ENCODE data around the gene ADAT3.

- no peak for TF ChIP-seq CTCF (IDR thresholded peaks at IDR 0.05)
- no peak for TF ChIP-seq POLR2A (IDR thresholded peaks at IDR 0.05)
Measured at GRCh38 chr19:1862068-1862423, 43.2 kb upstream of the ADAT3 start.
